HEK293 (cell line): Measurements from ENCODE around the gene STMP1.

Experiments used
- CTCF ChIP-seq: fragments of 450-650 bp; formaldehyde crosslinking; IDR thresholded peaks from 2 replicates; pipeline ENCODE4 v1.5.1; 2016; ENCODE audit warnings: missing biosample characterization, missing genetic modification characterization
- GLI4 ChIP-seq: fragments of 450-650 bp; formaldehyde crosslinking; IDR thresholded peaks from 2 replicates; pipeline ENCODE4 v1.5.1; 2016; ENCODE audit warnings: missing biosample characterization, missing genetic modification characterization
- PRDM2 ChIP-seq: fragments of 450-650 bp; formaldehyde crosslinking; IDR thresholded peaks from 2 replicates; pipeline ENCODE4 v1.5.1; 2016; ENCODE audit warnings: missing biosample characterization, missing genetic modification characterization, borderline replicate concordance
- REST ChIP-seq: fragments of 450-650 bp; formaldehyde crosslinking; IDR thresholded peaks from 2 replicates; pipeline ENCODE4 v1.5.1; 2016; ENCODE audit warnings: missing biosample characterization, missing genetic modification characterization
- SP2 ChIP-seq: fragments of 450-650 bp; formaldehyde crosslinking; IDR thresholded peaks from 2 replicates; pipeline ENCODE4 v1.5.1; 2016; ENCODE audit warnings: missing biosample characterization, missing genetic modification characterization
- YY1 ChIP-seq: fragments of 450-650 bp; formaldehyde crosslinking; IDR thresholded peaks from 2 replicates; pipeline ENCODE4 v1.5.1; 2018; ENCODE audit warnings: missing biosample characterization, missing genetic modification characterization
- ZBTB10 ChIP-seq: fragments of 450-650 bp; formaldehyde crosslinking; IDR thresholded peaks from 2 replicates; pipeline ENCODE4 v1.5.1; 2016; ENCODE audit warnings: missing biosample characterization, missing genetic modification characterization
- ZNF214 ChIP-seq: fragments of 450-650 bp; formaldehyde crosslinking; IDR thresholded peaks from 2 replicates; pipeline ENCODE4 v1.5.1; 2017; ENCODE audit warnings: missing biosample characterization, mild to moderate bottlenecking, missing genetic modification characterization, borderline replicate concordance
- ZNF518A ChIP-seq: fragments of 450-650 bp; formaldehyde crosslinking; conservative IDR thresholded peaks from 2 replicates; pipeline ENCODE4 v1.5.1; 2016; ENCODE audit warnings: low read depth, missing biosample characterization, missing genetic modification characterization
- ZNF561 ChIP-seq: fragments of 450-650 bp; IDR thresholded peaks from 2 replicates; pipeline ENCODE4 v1.5.1; 2018; ENCODE audit warnings: missing biosample characterization, missing genetic modification characterization, borderline replicate concordance
- ZNF610 ChIP-seq: fragments of 450-650 bp; formaldehyde crosslinking; IDR thresholded peaks from 2 replicates; pipeline ENCODE4 v1.5.1; 2016; ENCODE audit warnings: missing biosample characterization, missing genetic modification characterization, borderline replicate concordance
- ZNF701 ChIP-seq: fragments of 450-650 bp; formaldehyde crosslinking; IDR thresholded peaks from 2 replicates; pipeline ENCODE4 v1.5.1; 2016; ENCODE audit warnings: missing biosample characterization, missing genetic modification characterization
- ZNF707 ChIP-seq: fragments of 450-650 bp; formaldehyde crosslinking; IDR thresholded peaks from 2 replicates; pipeline ENCODE4 v1.5.1; 2016; ENCODE audit warnings: missing biosample characterization, missing genetic modification characterization
- ZSCAN5A ChIP-seq: fragments of 450-650 bp; formaldehyde crosslinking; IDR thresholded peaks from 2 replicates; pipeline ENCODE4 v1.5.1; 2016; ENCODE audit warnings: missing biosample characterization, missing genetic modification characterization

- no peak for TF ChIP-seq GLI4 (tag by site-specific recombination)
- no peak for TF ChIP-seq YY1
- no peak for TF ChIP-seq ZNF701 (tag by site-specific recombination)
- TF ChIP-seq CTCF (tag by site-specific recombination), result no peak
- TF ChIP-seq ZNF214 (tag by site-specific recombination), result no peak
- no peak for TF ChIP-seq SP2 (tag by site-specific recombination)
- TF ChIP-seq ZNF518A (tag by site-specific recombination), result no peak
- no peak for TF ChIP-seq ZBTB10 (tag by site-specific recombination)
- TF ChIP-seq ZSCAN5A (tag by site-specific recombination), result no peak
- TF ChIP-seq REST, result no peak
- no peak for TF ChIP-seq PRDM2 (tag by site-specific recombination)
- TF ChIP-seq ZNF610, result no peak
- no peak for TF ChIP-seq ZNF707
- no peak for TF ChIP-seq ZNF561 (tag by site-specific recombination)
Observed at GRCh38 chr7:135682191-135682590, 19.9 kb downstream of the STMP1 start.
